Activated CD8-positive, alpha-beta T cell treated with anti-CD3 and anti-CD28 coated beads, Interleukin-2, amount 10 ng/mL, durations not matched to agents 7 days and 5 days (primary cell): ENCODE measurements around the gene ZNF541. TPM values are rescaled to one million over a fixed set of nuclear protein-coding genes. Genes with fewer than 3 reads are reported as not detected.
"Not testable (repeated sequence)": the region's sequence is repeated elsewhere in the genome, so short reads cannot be mapped to it uniquely, and the experiment has no call there.

Experiments
- ATAC-seq: fragments of 150-1000 bp; cut with Tn5 transposase; one replicate; pipeline ENCODE4 v1.10.0; 2021; ENCODE audit warnings: moderate library complexity
- CTCF ChIA-PET: fragments of 350-600 bp; sonication (Branson Sonifier 250); formaldehyde crosslinking; loops from one replicate; lab custom pipeline; 2021; ENCODE audit warnings: antibody characterized with exemption; lab: Charles Lee
- POLR2A ChIA-PET: fragments of 350-600 bp; sonication (Branson Sonifier 250); formaldehyde crosslinking; loops from one replicate; lab custom pipeline; 2021; ENCODE audit warnings: antibody characterized with exemption; lab: Charles Lee
- DNase-seq: peaks from one replicate; pipeline ENCODE4 v3.0.0-alpha.2; 2020
- H3K27ac Mint-ChIP-seq: one replicate; pipeline ENCODE4 v1.8.0; 2021; ENCODE audit warnings: mild to moderate bottlenecking, mixed read lengths
- H3K27me3 Mint-ChIP-seq: one replicate; pipeline ENCODE4 v1.8.0; 2021; ENCODE audit warnings: low read depth, mixed read lengths
- H3K36me3 Mint-ChIP-seq: one replicate; pipeline ENCODE4 v1.8.0; 2021; ENCODE audit warnings: low read depth, mixed read lengths
- H3K4me1 Mint-ChIP-seq: one replicate; pipeline ENCODE4 v1.8.0; 2021; ENCODE audit warnings: low read depth, mixed read lengths
- H3K4me3 Mint-ChIP-seq: one replicate; pipeline ENCODE4 v1.8.0; 2021; ENCODE audit warnings: mild to moderate bottlenecking, mixed read lengths
- H3K9me3 Mint-ChIP-seq: one replicate; pipeline ENCODE4 v1.8.0; 2022; ENCODE audit warnings: mixed read lengths; ENCODE audit not compliant: insufficient read depth
- total RNA-seq, 2 experiments: library from RNA; stranded (reverse); gene quantifications; one replicate each; pipeline ENCODE4 v1.2.3, GENCODE V29; 2021

ZNF541 gene
- total RNA-seq, 2 experiments from 2014 or later: 0.10 to 0.13 TPM

GRCh38 chr19:47608969-47609905 lies 36.3 kb upstream of the ZNF541 start, which contains the start of gene BICRA:
Gene BICRA (plus strand): TSS chr19:47609134. CDS start chr19:47673575, 64,441 bp downstream.
- peaks cover 27% of the 10 kb centered on the region for H3K4me1 Mint-ChIP-seq
- POLR2A ChIA-PET: interaction anchor here (0.9 to 3.1 kb wide), 7 partner anchors 9 to 125 kb away, joined by 3 to 35 read pairs (median 6); partner anchors contain the start of genes KPTN and NAPA

DNA sequence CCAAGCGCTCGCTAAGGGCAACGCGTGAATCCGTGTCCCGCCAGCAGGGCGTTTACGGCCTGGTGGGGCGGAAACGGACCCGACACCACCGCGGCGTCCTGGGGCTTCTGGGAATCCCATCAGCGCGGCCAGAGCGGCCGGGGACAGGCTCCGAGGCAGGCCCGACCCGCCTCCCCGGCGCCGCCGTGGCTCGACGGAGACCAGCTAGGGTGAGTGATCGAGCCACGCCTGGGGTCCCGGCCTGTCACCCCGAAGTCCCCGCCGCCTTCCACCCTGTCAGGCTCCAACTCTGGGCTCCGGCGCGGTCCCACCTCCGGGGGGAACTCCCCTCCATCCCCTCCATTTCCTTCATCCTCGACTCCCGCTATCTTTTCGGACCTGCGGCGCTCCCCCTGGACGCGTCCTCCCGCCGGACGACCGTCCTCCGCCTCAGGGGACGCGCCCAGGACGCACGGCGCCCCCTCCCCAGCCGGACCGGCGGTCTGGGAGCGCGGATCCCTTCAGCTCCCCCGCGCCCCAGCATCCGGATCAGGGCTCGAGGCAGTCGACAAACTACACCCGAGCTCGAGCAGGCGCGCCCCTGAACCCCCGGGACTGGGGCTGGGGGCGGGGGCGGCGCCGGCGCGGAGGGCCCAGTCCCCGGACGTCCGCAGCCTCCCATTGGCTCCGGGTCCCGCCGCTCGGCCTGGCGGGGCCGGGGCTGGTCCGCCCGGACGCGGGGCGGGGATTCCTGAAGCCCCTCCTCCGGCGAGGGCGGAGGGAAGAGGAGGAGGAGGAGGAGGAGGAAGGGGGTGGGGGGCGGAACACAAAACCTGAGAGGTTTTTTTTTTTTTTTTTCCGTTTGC lies 35.3 kb upstream of the ZNF541 start:
- Mint-ChIP-seq H3K27me3 (peaks cover 2% of the 10 kb centered on the region), H3K4me3 (peak overlapping the region; percentile 88), H3K27ac (peak overlapping the region; percentile 86), H3K36me3 (peaks cover 13% of the 10 kb centered on the region), H3K9me3 (no peaks in the 10 kb centered on the region), H3K4me1 (peaks cover 33% of the 10 kb centered on the region)
- peak; percentile 91 for ATAC-seq
- ChIA-PET POLR2A (interaction anchor here (0.9 to 2.4 kb wide), 5 partner anchors 8 to 124 kb away, joined by 3 to 12 read pairs (median 6); partner anchors contain the start of genes KPTN and NAPA), CTCF (interaction anchor here (0.9 to 1.6 kb wide), 5 partner anchors 9 to 180 kb away, joined by 3 to 9 read pairs (median 3); partner anchors contain the start of genes KPTN and NAPA)
- peak; percentile 95 for DNase-seq

More at GRCh38 chr19:47608969-47609905, 36.3 kb upstream of the ZNF541 start, which contains the start of gene BICRA:
- DNase-seq (peak; percentile 84), ATAC-seq (peak; percentile 64)
- Mint-ChIP-seq H3K27me3 (no peaks in the 10 kb centered on the region), H3K4me3 (peak within 1 kb of the TSS; percentile 88), H3K36me3 (peaks cover 13% of the 10 kb centered on the region), H3K27ac (peak within 1 kb of the TSS; percentile 88), H3K9me3 (no peaks in the 10 kb centered on the region)
- CTCF ChIA-PET: interaction anchor here (1.0 to 3.1 kb wide), 6 partner anchors 10 to 172 kb away, joined by 3 to 13 read pairs (median 4); partner anchors contain the start of genes KPTN, NAPA and NOP53

GRCh38 chr19:47607564-47608073 lies 34.7 kb upstream of the ZNF541 start:
- ATAC-seq (no peak), DNase-seq (no peak)
- Mint-ChIP-seq H3K4me1 (peaks cover 33% of the 10 kb centered on the region), H3K9me3 (no peaks in the 10 kb centered on the region), H3K27me3 (peaks cover 2% of the 10 kb centered on the region), H3K27ac (peak overlapping the region; percentile 86), H3K36me3 (peaks cover 13% of the 10 kb centered on the region), H3K4me3 (peak overlapping the region; percentile 88)
- CTCF ChIA-PET: interaction anchor here (0.9 to 1.6 kb wide), 3 partner anchors 8 to 180 kb away, joined by 3 to 9 read pairs (median 5); partner anchors contain the start of gene NAPA
- POLR2A ChIA-PET: interaction anchor here (0.6 to 2.4 kb wide), 5 partner anchors 7 to 123 kb away, joined by 4 to 12 read pairs (median 6); partner anchors contain the start of genes KPTN and NAPA

DNA sequence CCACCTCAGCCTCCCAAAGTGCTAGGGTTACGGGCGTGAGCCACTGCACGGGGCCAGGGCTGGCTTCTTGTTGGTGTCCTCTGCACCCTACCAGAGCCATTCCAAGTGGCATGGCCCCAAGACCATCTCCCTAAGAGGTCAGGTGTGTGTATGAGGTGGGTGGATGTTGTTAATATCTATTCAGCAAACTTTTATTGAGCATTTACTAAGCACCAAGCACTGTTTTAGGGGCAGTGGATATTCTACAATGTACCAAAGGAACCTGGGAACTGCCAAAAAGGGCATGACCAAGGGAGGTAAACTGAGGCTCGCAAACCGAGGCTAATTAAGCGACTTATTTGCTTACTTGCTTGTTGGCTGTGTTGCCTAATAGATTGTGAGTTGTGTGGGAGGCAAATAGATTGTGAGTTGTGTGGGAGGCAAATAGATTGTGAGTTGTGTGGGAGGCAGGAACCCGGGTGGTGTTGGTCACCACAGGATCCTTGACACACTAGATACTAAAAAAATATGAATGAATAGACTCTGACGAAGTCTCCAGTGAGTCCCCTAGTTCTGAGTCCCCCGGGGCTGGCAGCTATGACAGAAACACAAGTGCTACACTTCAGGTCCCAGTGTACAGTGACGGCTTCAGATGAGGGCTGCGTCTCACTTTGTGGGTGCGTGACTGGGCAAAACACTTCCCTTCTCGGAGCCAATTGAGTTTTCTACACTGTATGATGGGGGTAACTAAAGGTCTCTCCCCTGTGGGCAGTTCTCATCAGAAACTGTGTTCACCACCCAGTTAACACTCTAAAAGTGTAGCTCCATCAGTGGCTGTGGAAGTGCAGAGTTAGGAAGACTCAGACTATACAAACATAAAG lies 31.0 kb upstream of the ZNF541 start:
- peaks cover 9% of the 10 kb centered on the region for H3K36me3 Mint-ChIP-seq
- H3K4me3 Mint-ChIP-seq: no peak overlapping the region
- ChIA-PET CTCF (interaction anchor here (0.7 to 1.1 kb wide), 2 partner anchors 82 to 89 kb away, joined by 3 to 5 read pairs; partner anchors contain the start of gene NAPA), POLR2A (interaction anchor here (1.5 kb wide), 1 partner anchor 92 kb away, joined by 3 read pairs; no protein-coding TSS in a partner anchor)
- H3K27ac Mint-ChIP-seq: no peak overlapping the region
- H3K9me3 Mint-ChIP-seq: no peaks in the 10 kb centered on the region
- peaks cover 42% of the 10 kb centered on the region for H3K4me1 Mint-ChIP-seq
- ATAC-seq: no peak
- peaks cover 2% of the 10 kb centered on the region for H3K27me3 Mint-ChIP-seq
- DNase-seq: peak; percentile 23

DNA sequence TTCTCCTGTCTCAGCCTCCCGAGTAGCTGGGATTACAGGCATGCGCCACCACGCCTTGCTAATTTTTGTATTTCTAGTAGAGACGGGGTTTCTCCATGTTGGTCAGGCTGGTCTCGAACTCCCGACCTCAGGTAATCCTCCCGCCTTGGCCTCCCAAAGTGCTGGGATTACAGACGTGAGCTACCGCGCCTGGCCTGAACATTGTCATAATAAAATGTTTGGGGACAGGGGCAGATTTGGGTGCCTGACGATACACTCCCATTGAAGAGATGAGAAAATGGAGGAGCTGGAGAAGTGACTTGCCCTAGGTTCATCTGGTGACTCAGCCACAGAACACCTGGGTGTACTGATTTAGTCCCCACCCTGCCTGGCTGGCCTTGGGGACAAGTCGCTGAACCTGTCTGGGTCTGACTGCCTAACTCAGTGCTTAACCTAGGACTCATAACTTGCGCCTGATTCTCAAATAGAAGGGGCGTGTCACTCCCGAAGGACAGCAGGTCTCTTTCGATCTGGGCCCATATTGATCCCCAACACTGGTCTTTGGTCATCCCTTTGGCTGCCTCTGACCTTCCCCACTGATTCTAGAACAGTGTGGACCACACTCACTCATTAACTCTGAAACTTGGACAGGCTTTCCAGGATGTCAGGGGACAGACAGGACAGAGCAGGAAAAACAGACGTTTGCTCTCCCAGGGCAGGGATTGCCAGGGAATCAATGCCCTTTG lies 28.4 kb upstream of the ZNF541 start:
- ChIA-PET POLR2A (interaction anchor here (0.7 to 2.7 kb wide), 10 partner anchors 7 to 252 kb away, joined by 3 to 35 read pairs (median 6); partner anchors contain the start of genes BICRA, DHX34 and NAPA), CTCF (interaction anchor here (0.9 to 4.1 kb wide), 5 partner anchors 9 to 165 kb away, joined by 3 to 18 read pairs (median 9); partner anchors contain the start of genes KPTN and NAPA)
- H3K4me3 Mint-ChIP-seq: peak overlapping the region; percentile 77
- peaks cover 46% of the 10 kb centered on the region for H3K4me1 Mint-ChIP-seq
- H3K9me3 Mint-ChIP-seq: no peaks in the 10 kb centered on the region
- peaks cover 2% of the 10 kb centered on the region for H3K27me3 Mint-ChIP-seq
- DNase-seq (no peak), ATAC-seq (no peak)
- H3K36me3 Mint-ChIP-seq: no peaks in the 10 kb centered on the region
- peak overlapping the region; percentile 87 for H3K27ac Mint-ChIP-seq

- Mint-ChIP-seq H3K36me3 (no peaks in the 10 kb centered on the region), H3K27ac (peak overlapping the region; percentile 91), H3K4me3 (peak overlapping the region; percentile 82), H3K27me3 (peaks cover 2% of the 10 kb centered on the region), H3K4me1 (peaks cover 53% of the 10 kb centered on the region), H3K9me3 (no peaks in the 10 kb centered on the region)
- ChIA-PET POLR2A (interaction anchor here (0.7 to 2.7 kb wide), 13 partner anchors 8 to 251 kb away, joined by 3 to 35 read pairs (median 5); partner anchors contain the start of genes BICRA, DHX34, KPTN and NAPA), CTCF (interaction anchor here (0.9 to 4.1 kb wide), 8 partner anchors 8 to 165 kb away, joined by 3 to 18 read pairs (median 6); partner anchors contain the start of genes BICRA, KPTN and NAPA)
- ATAC-seq: peak; percentile 98
- peak; percentile 100 for DNase-seq
Measured at GRCh38 chr19:47600246-47601179, 27.6 kb upstream of the ZNF541 start.

GRCh38 chr19:47599671-47600245 lies 26.8 kb upstream of the ZNF541 start:
- ChIA-PET CTCF (interaction anchor here (0.9 to 4.1 kb wide), 7 partner anchors 8 to 164 kb away, joined by 3 to 18 read pairs (median 8); partner anchors contain the start of genes BICRA, KPTN and NAPA), POLR2A (interaction anchor here (0.9 to 2.7 kb wide), 12 partner anchors 8 to 167 kb away, joined by 3 to 35 read pairs (median 6); partner anchors contain the start of genes BICRA, KPTN and NAPA)
- H3K4me1 Mint-ChIP-seq: peaks cover 55% of the 10 kb centered on the region

More at GRCh38 chr19:47599671-47600245, 26.8 kb upstream of the ZNF541 start:
- not testable (repeated sequence) for DNase-seq, H3K36me3 Mint-ChIP-seq, ATAC-seq, H3K9me3 Mint-ChIP-seq, H3K27me3 Mint-ChIP-seq
- Mint-ChIP-seq H3K27ac (peak overlapping the region; percentile 91), H3K4me3 (peak overlapping the region; percentile 82)
